Measurements from ENCODE around the gene RANBP3.
A peak's percentile ranks its signal among the peaks of the same experiment; 100 is the strongest.

Gene RANBP3

GRCh38 chr19:5956728-5957127 lies 21.2 kb downstream of the RANBP3 start:
- DNase-seq (ENCODE audit: low read depth, low spot score) = no peak
- no peak overlapping the region for H3K4me3 ChIP-seq (ENCODE audit: low read length)

GRCh38 chr19:5956323-5956722 lies 21.6 kb downstream of the RANBP3 start:
- DNase-seq (ENCODE audit: low read depth, low spot score) = no peak

GRCh38 chr19:5955636-5955935 lies 22.4 kb downstream of the RANBP3 start:
- DNase-seq (ENCODE audit: low read depth, low spot score) = no peak
- H3K4me3 ChIP-seq (ENCODE audit: low read length) = no peak overlapping the region

More at GRCh38 chr19:5956323-5956722, 21.6 kb downstream of the RANBP3 start:
- no peak overlapping the region for H3K4me3 ChIP-seq (ENCODE audit: low read length)

- no peak overlapping the region for H3K4me3 ChIP-seq (ENCODE audit: low read length)
- no peak for DNase-seq (ENCODE audit: low read depth, low spot score)
Measured at GRCh38 chr19:5954293-5954692, 23.6 kb downstream of the RANBP3 start.

- DNase-seq (ENCODE audit: low read depth, low spot score) = no peak
- H3K4me3 ChIP-seq (ENCODE audit: low read length) = no peak overlapping the region
Measured at GRCh38 chr19:5953680-5954213, 24.2 kb downstream of the RANBP3 start.

- no peak for DNase-seq (ENCODE audit: low read depth, low spot score)
- H3K4me3 ChIP-seq (ENCODE audit: low read length) = no peak overlapping the region
Measured at GRCh38 chr19:5953030-5953589, 24.8 kb downstream of the RANBP3 start.

GRCh38 chr19:5952193-5953029 lies 25.5 kb downstream of the RANBP3 start:
- no peak for DNase-seq (ENCODE audit: low read depth, low spot score)
- H3K4me3 ChIP-seq (ENCODE audit: low read length) = no peak overlapping the region

- no peak overlapping the region for H3K4me3 ChIP-seq (ENCODE audit: low read length)
- DNase-seq (ENCODE audit: low read depth, low spot score) = no peak
Measured at GRCh38 chr19:5951338-5951861, 26.5 kb downstream of the RANBP3 start.

- peak; percentile 37 for DNase-seq (ENCODE audit: low read depth, low spot score)
- no peak overlapping the region for H3K4me3 ChIP-seq (ENCODE audit: low read length)
Measured at GRCh38 chr19:5950741-5951140, 27.2 kb downstream of the RANBP3 start.

- peak; percentile 84 for DNase-seq (ENCODE audit: low read depth, low spot score)
- H3K4me3 ChIP-seq (ENCODE audit: low read length) = peak overlapping the region; percentile 11; the same call in 1 of the 2 replicates
Measured at GRCh38 chr19:5949792-5950305, 28.1 kb downstream of the RANBP3 start.

- no peak for DNase-seq (ENCODE audit: low read depth, low spot score)
Measured at GRCh38 chr19:5948752-5949564, 29.0 kb downstream of the RANBP3 start.

GRCh38 chr19:5947435-5947834 lies 30.5 kb downstream of the RANBP3 start:
- no peak overlapping the region for H3K4me3 ChIP-seq (ENCODE audit: low read length)
- DNase-seq (ENCODE audit: low read depth, low spot score) = no peak

More at GRCh38 chr19:5948752-5949564, 29.0 kb downstream of the RANBP3 start:
- H3K4me3 ChIP-seq (ENCODE audit: low read length) = no peak overlapping the region

- H3K4me3 ChIP-seq (ENCODE audit: low read length) = no peak overlapping the region
- no peak for DNase-seq (ENCODE audit: low read depth, low spot score)
Measured at GRCh38 chr19:5943623-5944022, 34.3 kb downstream of the RANBP3 start.

- no peak overlapping the region for H3K4me3 ChIP-seq (ENCODE audit: low read length)
- no peak for DNase-seq (ENCODE audit: low read depth, low spot score)
Measured at GRCh38 chr19:5943045-5943444, 34.9 kb downstream of the RANBP3 start.

- H3K4me3 ChIP-seq (ENCODE audit: low read length) = no peak overlapping the region
- DNase-seq (ENCODE audit: low read depth, low spot score) = no peak
Measured at GRCh38 chr19:5941673-5942072, 36.3 kb downstream of the RANBP3 start.

- no peak for DNase-seq (ENCODE audit: low read depth, low spot score)
Measured at GRCh38 chr19:5940260-5941208, 37.4 kb downstream of the RANBP3 start.

GRCh38 chr19:5937550-5937949 lies 40.4 kb downstream of the RANBP3 start:
- DNase-seq (ENCODE audit: low read depth, low spot score) = no peak
- H3K4me3 ChIP-seq (ENCODE audit: low read length) = no peak overlapping the region

More at GRCh38 chr19:5940260-5941208, 37.4 kb downstream of the RANBP3 start:
- no peak overlapping the region for H3K4me3 ChIP-seq (ENCODE audit: low read length)

GRCh38 chr19:5936292-5936592 lies 41.7 kb downstream of the RANBP3 start:
- no peak overlapping the region for H3K4me3 ChIP-seq (ENCODE audit: low read length)
- no peak for DNase-seq (ENCODE audit: low read depth, low spot score)

Measured in Jurkat, Clone E6-1 (cell line).